Ovary (tissue), 9 donors: ENCODE measurements around the gene NGEF. TPM values are rescaled to one million over a fixed set of nuclear protein-coding genes. Genes with fewer than 3 reads are reported as not detected.
"Not testable (repeated sequence)": the region's sequence is repeated elsewhere in the genome, so short reads cannot be mapped to it uniquely, and the experiment has no call there.

ENCODE experiments used
- DNase-seq, 5 donors: peaks; one replicate each; pipeline ENCODE4 v3.0.0-alpha.2; 2019 to 2020
- H3K27ac ChIP-seq, 2 donors: fragments of 200-600 bp; one replicate each; pipeline versions ENCODE4 v1.5.1 to v1.8.0; 2019 to 2022
- H3K27me3 ChIP-seq: fragments of 200-600 bp; one replicate; pipeline ENCODE4 v1.8.0; 2022
- H3K36me3 ChIP-seq: fragments of 200-600 bp; sonication (generic); one replicate; pipeline ENCODE4 v1.5.1; 2019
- H3K4me1 ChIP-seq: one replicate; pipeline ENCODE4 v1.8.1; 2013; ENCODE audit warnings: mild to moderate bottlenecking, moderate library complexity; ENCODE audit not compliant: insufficient read depth
- H3K4me3 ChIP-seq: fragments of 200-600 bp; sonication (generic); one replicate; pipeline ENCODE4 v1.5.1; 2017
- H3K9me3 ChIP-seq, 2 donors: fragments of 200-600 bp in 1 of 2; sonication (generic) in 1 of 2; one replicate each; pipeline versions ENCODE4 v1.5.1 to v1.8.1; 2013 to 2019; ENCODE audit warnings: mild to moderate bottlenecking in 1 of 2, moderate library complexity in 1 of 2
- EP300 ChIP-seq: sonication (generic); formaldehyde crosslinking; IDR thresholded peaks from one replicate; pipeline ENCODE4 v1.6.1; 2017; ENCODE audit warnings: antibody characterized with exemption
- POLR2A ChIP-seq: fragments of 450-650 bp; IDR thresholded peaks from one replicate; pipeline ENCODE4 v1.6.1; 2017; ENCODE audit warnings: antibody characterized with exemption, mild to moderate bottlenecking, moderate library complexity
- WGBS, 3 donors: extraction: QIAGEN DNeasy Blood & Tissue Kit in 1 of 3; methylation state at CpG; one replicate each; pipeline versions ENCODE4 v1.1.5 to v1.1.7; 2013 to 2017; 5-methylcytosine and 5-hydroxymethylcytosine counted together
- intact Hi-C, 4 donors: fragments of 100-400 bp; cut with DNase I; formaldehyde crosslinking; loops; one replicate each; pipeline versions ENCODE4 v1.11.0 to v1.15.1; 2022 to 2023
- polyA plus RNA-seq, 2 donors: library from polyadenylated mRNA; stranded (reverse); fragments of 200-250 nt in 1 of 2; fragments of 350-450 nt in 1 of 2; fragmentation: Illumina TruSeq in 1 of 2; extraction: RNeasy Lipid Tissue Mini Kit (QIAGEN cat#74804) in 1 of 2; gene quantifications; one replicate each; pipeline ENCODE4 v1.2.3, GENCODE V29; 2013 to 2014
- total RNA-seq, 7 donors: library from RNA; depleted of rRNA in 2 of 7; stranded (reverse); fragments of >200 nt in 2 of 7; fragmentation: NEBNext Ultra II Directional in 3 of 7; extraction: Animal tissue kit (Norgen Biotek cat#: 25700) in 3 of 7; gene quantifications; one replicate each; pipeline versions ENCODE4 v1.1.0 to v1.2.4, GENCODE V29; 2016 to 2023
- TF ChIP-seq, protein P1 (sequence below), 3 donors: fragments of 450-650 bp in 2 of 3; fragments of 200-600 bp in 1 of 3; IDR thresholded peaks; one replicate each; pipeline versions ENCODE4 v1.5.1 to v1.8.0; 2016 to 2022; ENCODE audit warnings: antibody characterized with exemption in 3 of 3, mild to moderate bottlenecking in 1 of 3
- donor health status: DM: no; HTN: no; CAD: no; lungs with moderate emphysema.
- donor health status: DM: no; HTN: no; CAD: no.
- donor health status: Bipolar disorder and iron deficiency.
- donor health status: DM: yes; HTN: yes; CAD: no.
- donor health status: DM: no; HTN: no; CAD: no.
- donor health status: DM: yes; HTN: yes; CAD: no.

The NGEF gene
- total and polyA plus RNA-seq, 9 donors = 0.18 to 3.1 (median 0.80) TPM

GRCh38 chr2:233056961-233057605 lies 44.0 kb upstream of the NGEF start:
- Histone ChIP-seq H3K27me3 (no peaks in the 10 kb centered on the region), H3K4me3 (no peak overlapping the region), H3K36me3 (no peaks in the 10 kb centered on the region), H3K9me3 (no peaks in the 10 kb centered on the region), H3K4me1 (peaks cover 5% of the 10 kb centered on the region), H3K27ac (no peak overlapping the region)
- TF ChIP-seq POLR2A (no peak), EP300 (no peak)
- TF ChIP-seq, protein P1, sequence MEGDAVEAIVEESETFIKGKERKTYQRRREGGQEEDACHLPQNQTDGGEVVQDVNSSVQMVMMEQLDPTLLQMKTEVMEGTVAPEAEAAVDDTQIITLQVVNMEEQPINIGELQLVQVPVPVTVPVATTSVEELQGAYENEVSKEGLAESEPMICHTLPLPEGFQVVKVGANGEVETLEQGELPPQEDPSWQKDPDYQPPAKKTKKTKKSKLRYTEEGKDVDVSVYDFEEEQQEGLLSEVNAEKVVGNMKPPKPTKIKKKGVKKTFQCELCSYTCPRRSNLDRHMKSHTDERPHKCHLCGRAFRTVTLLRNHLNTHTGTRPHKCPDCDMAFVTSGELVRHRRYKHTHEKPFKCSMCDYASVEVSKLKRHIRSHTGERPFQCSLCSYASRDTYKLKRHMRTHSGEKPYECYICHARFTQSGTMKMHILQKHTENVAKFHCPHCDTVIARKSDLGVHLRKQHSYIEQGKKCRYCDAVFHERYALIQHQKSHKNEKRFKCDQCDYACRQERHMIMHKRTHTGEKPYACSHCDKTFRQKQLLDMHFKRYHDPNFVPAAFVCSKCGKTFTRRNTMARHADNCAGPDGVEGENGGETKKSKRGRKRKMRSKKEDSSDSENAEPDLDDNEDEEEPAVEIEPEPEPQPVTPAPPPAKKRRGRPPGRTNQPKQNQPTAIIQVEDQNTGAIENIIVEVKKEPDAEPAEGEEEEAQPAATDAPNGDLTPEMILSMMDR (IDR thresholded peaks at IDR 0.05) = no peak
- DNase-seq = no peak
- WGBS, 3 donors = 62 to 77% (median 68%) methylated on average over 6 of the region's 6 CpGs
- intact Hi-C loops = no loop called here

GRCh38 chr2:233055362-233055761 lies 42.3 kb upstream of the NGEF start:
- intact Hi-C loops = no loop called here
- 73 to 85% (median 81%) methylated on average over 2 of the region's 2 CpGs for WGBS, 3 donors
- Histone ChIP-seq H3K36me3 (no peaks in the 10 kb centered on the region), H3K27me3 (no peaks in the 10 kb centered on the region), H3K4me1 (no peaks in the 10 kb centered on the region), H3K27ac (no peak overlapping the region), H3K9me3 (no peaks in the 10 kb centered on the region), H3K4me3 (no peak overlapping the region)
- TF ChIP-seq POLR2A = no peak
- no peak for TF ChIP-seq EP300
- TF ChIP-seq, protein P1 (IDR thresholded peaks at IDR 0.05) = no peak
- DNase-seq = no peak

- Histone ChIP-seq H3K36me3 (no peaks in the 10 kb centered on the region), H3K9me3 (no peaks in the 10 kb centered on the region), H3K27me3 (no peaks in the 10 kb centered on the region), H3K27ac (no peak overlapping the region), H3K4me1 (no peaks in the 10 kb centered on the region), H3K4me3 (no peak overlapping the region)
- TF ChIP-seq POLR2A = no peak
- no peak for TF ChIP-seq EP300
- TF ChIP-seq, protein P1 (IDR thresholded peaks at IDR 0.05) = peak in 2 of 3 donors; percentile 13 to 26
- intact Hi-C loops = no loop called here
- 21 to 29% (median 22%) methylated on average over 22 of the region's 22 CpGs for WGBS, 3 donors
- peak in 2 of 5 donors; percentile 44 to 50 for DNase-seq
Observed at GRCh38 chr2:233053928-233054784, 41.1 kb upstream of the NGEF start.

- H3K27ac ChIP-seq, intact Hi-C loops, H3K36me3 ChIP-seq, H3K4me3 ChIP-seq, H3K4me1 ChIP-seq, H3K9me3 ChIP-seq, H3K27me3 ChIP-seq, DNase-seq: not testable (repeated sequence)
- 91 to 97% (median 97%) methylated on average over 4 of the region's 4 CpGs for WGBS, 3 donors
Observed at GRCh38 chr2:233052517-233052916, 39.5 kb upstream of the NGEF start.
